NCI-H510A (cell line): ENCODE data around the gene RNF222.
"Not testable (repeated sequence)": the region's sequence is repeated elsewhere in the genome, so short reads cannot be mapped to it uniquely, and the experiment has no call there.

ENCODE experiments used
- DNase-seq: peaks from one replicate; lab custom pipeline; 2025; lab: John Stamatoyannopoulos, UW

RNF222 gene

GRCh38 chr17:8378117-8378516 lies 19.5 kb downstream of the RNF222 start:
- DNase-seq = not testable (repeated sequence)

GRCh38 chr17:8377422-8377821 lies 20.2 kb downstream of the RNF222 start:
- no peak for DNase-seq

- peak; percentile 87 for DNase-seq
Observed at GRCh38 chr17:8376271-8377067, 21.2 kb downstream of the RNF222 start, which contains the start of gene KRABD2. KRABD2 (minus strand) TSS chr17:8376704.

GRCh38 chr17:8375738-8376259 lies 21.8 kb downstream of the RNF222 start:
- DNase-seq = no peak

GRCh38 chr17:8373856-8374255 lies 23.8 kb downstream of the RNF222 start:
- DNase-seq = not testable (repeated sequence)

- DNase-seq = no peak
Observed at GRCh38 chr17:8372422-8372821, 25.2 kb downstream of the RNF222 start.

- DNase-seq = no peak
Observed at GRCh38 chr17:8371786-8372185, 25.8 kb downstream of the RNF222 start.

- no peak for DNase-seq
Observed at GRCh38 chr17:8369944-8370343, 27.7 kb downstream of the RNF222 start.

GRCh38 chr17:8368193-8368592 lies 29.4 kb downstream of the RNF222 start:
- DNase-seq = no peak

GRCh38 chr17:8366231-8366630 lies 31.4 kb downstream of the RNF222 start:
- no peak for DNase-seq

- no peak for DNase-seq
Observed at GRCh38 chr17:8365143-8365542, 32.5 kb downstream of the RNF222 start.

GRCh38 chr17:8362651-8363332 lies 34.8 kb downstream of the RNF222 start:
- no peak for DNase-seq

GRCh38 chr17:8360751-8361150 lies 36.9 kb downstream of the RNF222 start:
- DNase-seq = no peak

GRCh38 chr17:8360260-8360659 lies 37.4 kb downstream of the RNF222 start:
- no peak for DNase-seq

- DNase-seq = no peak
Observed at GRCh38 chr17:8359769-8360168, 37.9 kb downstream of the RNF222 start.

- DNase-seq = no peak
Observed at GRCh38 chr17:8357910-8358309, 39.7 kb downstream of the RNF222 start.

GRCh38 chr17:8354236-8354635 lies 43.4 kb downstream of the RNF222 start:
- DNase-seq = no peak

GRCh38 chr17:8353736-8354135 lies 43.9 kb downstream of the RNF222 start:
- no peak for DNase-seq

GRCh38 chr17:8350339-8350738 lies 47.3 kb downstream of the RNF222 start:
- DNase-seq = no peak

- DNase-seq = not testable (repeated sequence)
Observed at GRCh38 chr17:8347001-8347400, 50.6 kb downstream of the RNF222 start.

GRCh38 chr17:8345951-8346665 lies 51.5 kb downstream of the RNF222 start:
- no peak for DNase-seq

- no peak for DNase-seq
Observed at GRCh38 chr17:8345052-8345690, 52.5 kb downstream of the RNF222 start.
